ENCODE data around the gene PMP22. TPM values are rescaled to one million over a fixed set of nuclear protein-coding genes. Genes with fewer than 3 reads are reported as not detected.

Gene PMP22
- 80.3 and 103 TPM in 2 replicates for total RNA-seq (2014; rRNA removed; shearing (Covaris generic))

GRCh38 chr17:15265131-15265530, at the start of gene PMP22:
Gene PMP22 (minus strand): TSS chr17:15265326. CDS start chr17:15260727, 4,599 bp downstream.
- H3K4me1 ChIP-seq (replicated peaks): peaks cover 22% of the 10 kb centered on the region
- no peak for DNase-seq (ENCODE audit: low read depth in 1 of 2, low spot score in 2 of 2)
- no peak within 1 kb of the TSS for H3K27ac ChIP-seq
- no peaks in the 10 kb centered on the region for H3K9me3 ChIP-seq (replicated peaks)
- no peaks in the 10 kb centered on the region for H3K27me3 ChIP-seq (replicated peaks)
- H3K4me3 ChIP-seq: no peak within 1 kb of the TSS
- peaks cover 17% of the 10 kb centered on the region for H3K36me3 ChIP-seq

GRCh38 chr17:15311996-15312395, 46.9 kb upstream of the PMP22 start:
- H3K9me3 ChIP-seq (replicated peaks): no peaks in the 10 kb centered on the region
- H3K4me3 ChIP-seq: no peak overlapping the region
- no peaks in the 10 kb centered on the region for H3K36me3 ChIP-seq
- no peak overlapping the region for H3K27ac ChIP-seq
- H3K4me1 ChIP-seq (replicated peaks): peaks cover under 1% of the 10 kb centered on the region
- no peaks in the 10 kb centered on the region for H3K27me3 ChIP-seq (replicated peaks)
- no peak for DNase-seq (ENCODE audit: low read depth in 1 of 2, low spot score in 2 of 2)

GRCh38 chr17:15309793-15310192, 44.7 kb upstream of the PMP22 start:
- DNase-seq (ENCODE audit: low read depth in 1 of 2, low spot score in 2 of 2): no peak
- Histone ChIP-seq H3K4me3 (no peak overlapping the region), H3K9me3 (replicated peaks) (no peaks in the 10 kb centered on the region), H3K36me3 (no peaks in the 10 kb centered on the region), H3K4me1 (replicated peaks) (peaks cover 13% of the 10 kb centered on the region), H3K27me3 (replicated peaks) (no peaks in the 10 kb centered on the region), H3K27ac (no peak overlapping the region)

- Histone ChIP-seq H3K4me1 (replicated peaks) (peaks cover 13% of the 10 kb centered on the region), H3K27me3 (replicated peaks) (no peaks in the 10 kb centered on the region), H3K36me3 (no peaks in the 10 kb centered on the region), H3K27ac (no peak overlapping the region), H3K9me3 (replicated peaks) (no peaks in the 10 kb centered on the region), H3K4me3 (no peak overlapping the region)
- no peak for DNase-seq (ENCODE audit: low read depth in 1 of 2, low spot score in 2 of 2)
Observed at GRCh38 chr17:15309236-15309635, 44.1 kb upstream of the PMP22 start.

GRCh38 chr17:15308758-15309157, 43.6 kb upstream of the PMP22 start:
- Histone ChIP-seq H3K4me1 (replicated peaks) (peaks cover 13% of the 10 kb centered on the region), H3K9me3 (replicated peaks) (no peaks in the 10 kb centered on the region), H3K27ac (no peak overlapping the region), H3K4me3 (no peak overlapping the region), H3K27me3 (replicated peaks) (no peaks in the 10 kb centered on the region), H3K36me3 (no peaks in the 10 kb centered on the region)
- DNase-seq (ENCODE audit: low read depth in 1 of 2, low spot score in 2 of 2): no peak

DNA sequence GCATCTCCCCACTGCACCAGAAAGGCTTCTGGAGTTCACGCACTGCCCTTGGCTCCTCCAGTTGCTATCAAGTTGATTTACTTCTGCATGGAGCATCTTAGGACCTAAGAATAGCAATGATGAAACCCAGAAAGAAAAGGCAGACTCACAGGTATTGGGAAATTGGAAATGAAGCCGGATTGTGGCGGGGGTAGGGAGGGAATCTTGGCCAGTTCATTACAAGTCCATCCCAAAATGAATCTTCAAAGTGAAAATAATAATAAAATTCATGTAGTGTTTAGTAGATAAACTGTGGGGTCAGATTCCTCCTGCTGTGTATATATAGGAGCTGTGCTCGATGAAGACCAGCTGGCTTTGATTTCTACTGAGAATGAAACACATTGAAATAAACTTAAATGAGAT, 42.6 kb upstream of the PMP22 start:
- H3K27ac ChIP-seq: no peak overlapping the region

DNA sequence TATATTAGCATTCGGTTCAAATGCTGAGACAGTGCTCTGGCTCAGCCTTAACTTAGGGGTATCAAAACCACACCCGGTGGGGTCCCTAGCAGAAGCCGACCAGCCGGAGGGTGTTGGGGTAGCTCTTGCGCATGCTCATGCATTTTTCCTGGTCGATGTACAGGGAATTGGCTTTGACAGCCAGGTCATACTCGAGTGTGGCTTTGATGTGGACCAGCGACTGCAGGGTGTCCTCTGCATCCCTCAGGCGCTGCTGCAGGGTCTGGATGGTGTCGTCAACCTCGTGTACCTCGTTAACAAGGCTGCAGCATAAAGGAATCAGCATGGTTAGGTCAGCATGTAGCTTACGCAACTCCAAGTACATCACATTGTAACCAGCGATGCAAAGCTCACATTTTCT, 38.7 kb upstream of the PMP22 start:
- Histone ChIP-seq H3K27ac (no peak overlapping the region), H3K27me3 (replicated peaks) (no peaks in the 10 kb centered on the region), H3K4me1 (replicated peaks) (peaks cover 33% of the 10 kb centered on the region), H3K36me3 (no peaks in the 10 kb centered on the region), H3K4me3 (no peak overlapping the region), H3K9me3 (replicated peaks) (no peaks in the 10 kb centered on the region)
- DNase-seq (ENCODE audit: low read depth in 1 of 2, low spot score in 2 of 2): no peak

More for the DNA sequence above, 42.6 kb upstream of the PMP22 start:
- DNase-seq (ENCODE audit: low read depth in 1 of 2, low spot score in 2 of 2): no peak
- peaks cover 19% of the 10 kb centered on the region for H3K4me1 ChIP-seq (replicated peaks)
- H3K4me3 ChIP-seq: no peak overlapping the region
- no peaks in the 10 kb centered on the region for H3K27me3 ChIP-seq (replicated peaks)
- H3K9me3 ChIP-seq (replicated peaks): no peaks in the 10 kb centered on the region
- no peaks in the 10 kb centered on the region for H3K36me3 ChIP-seq

DNA sequence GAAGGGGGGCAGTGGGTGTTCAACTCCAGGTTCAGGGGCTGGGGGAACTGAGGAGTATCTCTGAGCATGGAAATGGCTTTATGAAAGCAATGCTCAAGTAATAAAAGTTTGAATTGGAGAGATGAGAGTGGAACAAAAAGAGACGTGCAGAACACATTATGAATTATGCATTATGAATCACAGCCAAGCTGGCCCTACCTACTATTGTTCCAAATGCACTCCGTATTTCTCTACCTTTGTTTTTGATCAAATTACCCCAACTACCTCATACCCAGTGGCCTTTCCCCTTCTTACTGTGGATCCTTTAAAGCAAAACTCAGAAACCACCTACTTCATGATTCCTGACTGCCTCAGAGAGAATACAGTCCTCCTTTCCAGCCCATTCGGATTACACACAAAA, 38.1 kb upstream of the PMP22 start:
- H3K27ac ChIP-seq: no peak overlapping the region
- no peaks in the 10 kb centered on the region for H3K9me3 ChIP-seq (replicated peaks)
- peaks cover 36% of the 10 kb centered on the region for H3K4me1 ChIP-seq (replicated peaks)

GRCh38 chr17:15301845-15302244, 36.7 kb upstream of the PMP22 start:
- Histone ChIP-seq H3K4me3 (no peak overlapping the region), H3K36me3 (no peaks in the 10 kb centered on the region), H3K27me3 (replicated peaks) (no peaks in the 10 kb centered on the region), H3K9me3 (replicated peaks) (no peaks in the 10 kb centered on the region), H3K4me1 (replicated peaks) (peaks cover 39% of the 10 kb centered on the region), H3K27ac (no peak overlapping the region)
- DNase-seq (ENCODE audit: low read depth in 1 of 2, low spot score in 2 of 2): no peak

More for the DNA sequence above, 38.1 kb upstream of the PMP22 start:
- Histone ChIP-seq H3K4me3 (no peak overlapping the region), H3K36me3 (no peaks in the 10 kb centered on the region), H3K27me3 (replicated peaks) (no peaks in the 10 kb centered on the region)
- no peak for DNase-seq (ENCODE audit: low read depth in 1 of 2, low spot score in 2 of 2)

GRCh38 chr17:15298176-15298575, 33.0 kb upstream of the PMP22 start:
- H3K27me3 ChIP-seq (replicated peaks): no peaks in the 10 kb centered on the region
- no peak for DNase-seq (ENCODE audit: low read depth in 1 of 2, low spot score in 2 of 2)
- H3K4me3 ChIP-seq: no peak overlapping the region
- no peaks in the 10 kb centered on the region for H3K36me3 ChIP-seq
- H3K9me3 ChIP-seq (replicated peaks): no peaks in the 10 kb centered on the region
- peak overlapping the region; percentile 27 for H3K27ac ChIP-seq
- peaks cover 25% of the 10 kb centered on the region for H3K4me1 ChIP-seq (replicated peaks)

DNA sequence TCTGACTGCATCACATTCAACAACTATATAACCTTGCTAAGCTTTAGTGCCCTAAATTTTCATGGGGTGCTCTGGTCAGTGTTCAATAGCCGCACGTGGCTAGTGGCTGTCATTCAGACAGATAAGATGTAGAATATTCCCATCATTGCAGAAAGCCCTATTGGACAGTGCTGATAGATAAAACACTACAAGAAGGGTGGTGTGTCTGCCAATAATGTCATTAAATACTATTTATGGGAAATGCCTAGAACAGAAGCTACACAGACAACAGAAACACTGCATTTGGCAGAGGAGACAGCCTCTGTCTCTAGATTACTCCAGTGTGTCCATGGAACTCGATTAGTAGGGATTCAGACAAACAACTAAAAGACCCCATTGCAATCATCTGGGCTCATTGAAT, 28.4 kb upstream of the PMP22 start:
- Histone ChIP-seq H3K4me1 (replicated peaks) (peaks cover 40% of the 10 kb centered on the region), H3K9me3 (replicated peaks) (no peaks in the 10 kb centered on the region), H3K27me3 (replicated peaks) (no peaks in the 10 kb centered on the region), H3K27ac (no peak overlapping the region), H3K4me3 (no peak overlapping the region), H3K36me3 (no peaks in the 10 kb centered on the region)
- DNase-seq (ENCODE audit: low read depth in 1 of 2, low spot score in 2 of 2): no peak

- H3K9me3 ChIP-seq (replicated peaks): no peaks in the 10 kb centered on the region
- peak; percentile 26 to 56 for DNase-seq (ENCODE audit: low read depth in 1 of 2, low spot score in 2 of 2)
- peaks cover 40% of the 10 kb centered on the region for H3K4me1 ChIP-seq (replicated peaks)
- H3K36me3 ChIP-seq: no peaks in the 10 kb centered on the region
- H3K27me3 ChIP-seq (replicated peaks): no peaks in the 10 kb centered on the region
- H3K27ac ChIP-seq: no peak overlapping the region
- H3K4me3 ChIP-seq: no peak overlapping the region
Observed at GRCh38 chr17:15291674-15292361, 26.7 kb upstream of the PMP22 start.

DNA sequence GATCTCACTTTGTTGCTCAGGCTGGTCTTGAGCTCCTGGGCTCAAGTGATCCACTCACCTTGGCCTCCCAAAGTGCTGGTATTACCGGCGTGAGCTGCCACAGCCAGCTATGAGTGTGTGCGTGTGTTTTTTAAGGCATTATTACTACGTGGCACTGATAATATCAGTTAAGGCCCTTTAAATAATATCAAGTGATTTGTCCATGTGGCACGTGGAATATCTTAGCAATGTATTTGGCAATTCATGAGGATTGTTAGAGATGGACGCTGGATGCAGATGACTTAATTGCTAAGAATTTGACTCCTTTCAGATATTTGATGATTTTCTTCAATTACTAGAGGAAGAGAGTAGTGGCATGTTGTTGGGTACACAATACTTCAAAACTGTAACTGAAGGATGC, 25.5 kb upstream of the PMP22 start:
- peak overlapping the region; percentile 79 for H3K27ac ChIP-seq
- H3K4me3 ChIP-seq: no peak overlapping the region
- H3K4me1 ChIP-seq (replicated peaks): peaks cover 40% of the 10 kb centered on the region
- peak in 1 of 2 experiments; percentile 30 for DNase-seq (ENCODE audit: low read depth in 1 of 2, low spot score in 2 of 2)
- no peaks in the 10 kb centered on the region for H3K9me3 ChIP-seq (replicated peaks)
- no peaks in the 10 kb centered on the region for H3K36me3 ChIP-seq
- no peaks in the 10 kb centered on the region for H3K27me3 ChIP-seq (replicated peaks)

- H3K27ac ChIP-seq: peak overlapping the region; percentile 79
- peak; percentile 77 to 84 for DNase-seq (ENCODE audit: low read depth in 1 of 2, low spot score in 2 of 2)
- H3K9me3 ChIP-seq (replicated peaks): no peaks in the 10 kb centered on the region
- no peak overlapping the region for H3K4me3 ChIP-seq
- H3K36me3 ChIP-seq: no peaks in the 10 kb centered on the region
- peaks cover 42% of the 10 kb centered on the region for H3K4me1 ChIP-seq (replicated peaks)
- H3K27me3 ChIP-seq (replicated peaks): no peaks in the 10 kb centered on the region
Observed at GRCh38 chr17:15289285-15290183, 24.4 kb upstream of the PMP22 start.

All from SJSA1 (cell line).